Adrenal gland (tissue), 19 donors: ENCODE results near the gene DCUN1D4. TPM values are rescaled to one million over a fixed set of nuclear protein-coding genes. Genes with fewer than 3 reads are reported as not detected.

ENCODE experiments used
- DNase-seq, 7 donors: peaks; one replicate each; pipeline ENCODE4 v3.0.0-alpha.2; 2019 to 2020
- H3K27ac ChIP-seq, 5 donors: fragments of 200-600 bp; sonication (generic) in 4 of 5; 1 replicate in 3 of 5; 2 replicates in 2 of 5; pipeline versions ENCODE4 v1.5.1 to v1.8.0; 2016 to 2020; ENCODE audit warnings: mild to moderate bottlenecking in 1 of 5
- H3K27me3 ChIP-seq: fragments of 200-600 bp; 2 replicates; pipeline ENCODE4 v1.8.0; 2021
- H3K36me3 ChIP-seq, 2 donors: fragments of 200-600 bp; replicated peaks in 1 of 2; 1 replicate in 1 of 2; 2 replicates in 1 of 2; pipeline versions ENCODE4 v1.5.1 to v1.8.0; 2018 to 2022
- H3K4me1 ChIP-seq, 2 donors: fragments of 200-600 bp; replicated peaks in 1 of 2; 1 replicate in 1 of 2; 2 replicates in 1 of 2; pipeline versions ENCODE4 v1.5.1 to v1.8.0; 2018 to 2021
- H3K4me3 ChIP-seq, 4 donors: fragments of 200-600 bp; sonication (generic) in 3 of 4; one replicate each; pipeline ENCODE4 v1.5.1; 2016 to 2018
- H3K9me3 ChIP-seq, 3 donors: fragments of 200-600 bp; sonication (generic) in 1 of 3; replicated peaks in 1 of 3; 1 replicate in 2 of 3; 2 replicates in 1 of 3; pipeline versions ENCODE4 v1.5.1 to v1.8.0; 2016 to 2021
- CTCF ChIP-seq, 6 experiments: fragments of 450-650 bp in 4 of 6; fragments of 200-600 bp in 2 of 6; sonication (generic) in 1 of 6; IDR thresholded peaks; 1 replicate in 5 of 6; 2 replicates in 1 of 6; pipeline versions ENCODE4 v1.5.1 to v1.8.0; 2016 to 2021; ENCODE audit warnings: antibody characterized with exemption in 6 of 6, mild to moderate bottlenecking in 2 of 6, moderate library complexity in 1 of 6
- POLR2A ChIP-seq, 2 donors: fragments of 450-650 bp; IDR thresholded peaks; one replicate each; pipeline ENCODE4 v1.6.1; 2017; ENCODE audit warnings: antibody characterized with exemption in 2 of 2, mild to moderate bottlenecking in 2 of 2, moderate library complexity in 1 of 2
- WGBS, 4 donors: extraction: QIAGEN DNeasy Blood & Tissue Kit in 2 of 4; methylation state at CpG; one replicate each; pipeline versions ENCODE4 v1.1.5 to v1.1.7; 2013 to 2017; 5-methylcytosine and 5-hydroxymethylcytosine counted together
- intact Hi-C, 2 donors: fragments of 100-400 bp; cut with DNase I; formaldehyde crosslinking; loops; one replicate each; pipeline versions ENCODE4 v1.14.1 to v1.15.0; 2022 to 2023
- long read RNA-seq, 10 donors: library from polyadenylated mRNA in 3 of 10; unstranded in 2 of 10; stranded (forward) in 1 of 10; transcript quantifications; one replicate each; pipeline ENCODE4 v2.0.0 and lab custom pipeline, GENCODE V29; 2021 to 2026
- polyA plus RNA-seq, 3 donors: library from polyadenylated mRNA; stranded (reverse); fragments of 200-250 nt in 2 of 3; fragments of 350-450 nt in 1 of 3; fragmentation: Illumina TruSeq in 1 of 3; extraction: RNeasy Lipid Tissue Mini Kit (QIAGEN cat#74804) in 1 of 3; gene quantifications; one replicate each; pipeline ENCODE4 v1.2.3, GENCODE V29; 2013 to 2014
- total RNA-seq, 9 donors: library from RNA; depleted of rRNA in 4 of 9; stranded (reverse); fragments of >200 nt in 4 of 9; fragments of 120-200 nt in 1 of 9; fragmentation: NEBNext Ultra II Directional in 1 of 9; extraction: Animal tissue kit (Norgen Biotek cat#: 25700) in 1 of 9; gene quantifications; one replicate each; pipeline versions ENCODE4 v1.1.0 to v1.2.4, GENCODE V29; 2013 to 2023
- donor health status: healthy with polysubstance abuse.
- donor health status: Bipolar disorder and iron deficiency.
- donor health status: DM: yes; HTN: yes; CAD: no.
- donor health status: DM: no; HTN: no; CAD: no.
- donor health status: DM: no; HTN: no; CAD: no.
- donor health status: DM: yes; HTN: yes; CAD: no.

The DCUN1D4 gene
- total RNA-seq (10 to 100 TPM; 25.0 to 86.2 (median 50.2) TPM), polyA plus RNA-seq (10 to 100 TPM; 33.8 to 55.6 (median 43.5) TPM)
- long read RNA-seq, donor 1, full-length matches to known transcripts, result 2 of 2 reads
- long read RNA-seq, donor 1, partial matches to known transcripts, result 0 of 2 reads
- long read RNA-seq, donor 1, other reads (novel, unspliced or antisense), result 0 of 2 reads
- long read RNA-seq, donor 2, partial matches to known transcripts, result 0 of 1 reads
- long read RNA-seq, donor 2, other reads (novel, unspliced or antisense), result 0 of 1 reads
- long read RNA-seq, donor 3, full-length matches to known transcripts, result 4 of 4 reads
- long read RNA-seq, donor 3, partial matches to known transcripts, result 0 of 4 reads
- long read RNA-seq, donor 3, other reads (novel, unspliced or antisense), result 0 of 4 reads
- long read RNA-seq, donor 4, full-length matches to known transcripts, result 2 of 12 reads
- long read RNA-seq, donor 4, partial matches to known transcripts, result 0 of 12 reads
- long read RNA-seq, donor 4, other reads (novel, unspliced or antisense), result 10 of 12 reads
- long read RNA-seq, donor 5, full-length matches to known transcripts, result 49 of 76 reads
- long read RNA-seq, donor 5, partial matches to known transcripts, result 2 of 76 reads
- long read RNA-seq, donor 5, other reads (novel, unspliced or antisense), result 25 of 76 reads
- long read RNA-seq, donor 6, full-length matches to known transcripts, result 4 of 12 reads
- long read RNA-seq, donor 6, partial matches to known transcripts, result 2 of 12 reads
- long read RNA-seq, donor 6, other reads (novel, unspliced or antisense), result 6 of 12 reads
- long read RNA-seq, donor 7, result 0 reads
- long read RNA-seq, donor 8, full-length matches to known transcripts, result 4 of 4 reads
- long read RNA-seq, donor 8, partial matches to known transcripts, result 0 of 4 reads
- long read RNA-seq, donor 8, other reads (novel, unspliced or antisense), result 0 of 4 reads
- long read RNA-seq, donor 9, full-length matches to known transcripts, result 3 of 3 reads
- long read RNA-seq, donor 9, partial matches to known transcripts, result 0 of 3 reads
- long read RNA-seq, donor 9, other reads (novel, unspliced or antisense), result 0 of 3 reads
- long read RNA-seq, donor 10, full-length matches to known transcripts, result 2 of 2 reads
- long read RNA-seq, donor 10, partial matches to known transcripts, result 0 of 2 reads
- long read RNA-seq, donor 10, other reads (novel, unspliced or antisense), result 0 of 2 reads

DNA sequence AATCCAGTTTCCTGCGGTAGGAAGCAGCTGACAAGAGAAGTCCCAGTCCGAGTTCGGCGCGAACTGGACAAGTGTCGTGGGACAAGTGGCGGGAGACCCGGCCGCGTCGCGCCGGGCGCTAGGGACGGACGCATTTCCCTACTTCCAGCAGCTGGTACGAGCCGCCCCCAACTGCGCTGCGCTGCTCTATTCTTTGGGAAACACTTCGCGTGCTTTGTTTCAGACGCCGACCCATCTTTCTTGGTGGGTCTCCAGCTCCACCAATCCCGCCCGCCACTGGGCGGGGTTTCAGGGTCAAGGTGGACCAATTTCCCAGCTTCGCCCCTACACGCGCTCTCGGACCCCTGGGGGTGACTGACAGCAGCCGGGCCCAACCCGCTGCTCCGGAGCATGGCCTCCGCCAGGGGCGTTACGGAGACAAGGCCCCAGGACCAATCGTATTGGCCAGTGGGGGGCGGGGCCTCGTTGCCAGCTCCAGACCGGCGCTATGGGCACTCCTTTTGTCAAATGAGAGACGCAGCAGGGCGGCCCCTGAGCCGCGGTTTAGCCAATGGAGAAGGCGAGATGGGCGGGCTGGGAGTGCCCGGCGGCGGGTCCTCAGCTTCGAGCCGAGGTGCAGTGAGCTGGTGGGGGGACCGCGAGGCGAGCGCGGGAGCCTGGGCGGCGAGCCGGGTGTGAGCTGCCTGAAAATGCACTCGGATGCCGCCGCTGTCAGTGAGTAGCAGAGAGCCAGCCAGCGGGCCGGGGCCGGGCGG is at the start of gene DCUN1D4:
DCUN1D4 (plus strand) TSS at position 600 of the 755 bp plus-strand sequence; CDS start at position 690, 90 bp downstream.
- Histone ChIP-seq H3K4me1 (peaks cover 5 to 15% of the 10 kb centered on the region in 2 donors), H3K4me3 (peak within 1 kb of the TSS; percentile 79 to 88 (median 80)), H3K27me3 (no peaks in the 10 kb centered on the region), H3K36me3 (no peaks in the 10 kb centered on the region), H3K27ac (peak within 1 kb of the TSS; percentile 87 to 96 (median 94)), H3K9me3 (no peaks in the 10 kb centered on the region)
- peak; percentile 62 to 84 for TF ChIP-seq POLR2A (IDR thresholded peaks at IDR 0.05)
- TF ChIP-seq CTCF (IDR thresholded peaks at IDR 0.05), result peak; percentile 35 to 59 (median 46)
- 0 to 1% (median 0%) methylated on average over 27 to 68 of the region's 68 CpGs for WGBS, 4 donors
- intact Hi-C loops, result no loop called here
- DNase-seq, result peak; percentile 100

- intact Hi-C loops, result no loop called here
- Histone ChIP-seq H3K27ac (no peak overlapping the region), H3K27me3 (no peaks in the 10 kb centered on the region), H3K9me3 (peaks cover 0 to 15% (median 5%) of the 10 kb centered on the region in 3 donors), H3K36me3 (no peaks in the 10 kb centered on the region), H3K4me3 (no peak overlapping the region), H3K4me1 (no peaks in the 10 kb centered on the region)
- WGBS, 4 donors, result 79 to 83% (median 82%) methylated on average over 8 of the region's 8 CpGs
- TF ChIP-seq POLR2A (IDR thresholded peaks at IDR 0.05) (no peak), CTCF (IDR thresholded peaks at IDR 0.05) (no peak)
- DNase-seq, result no peak
Measured at GRCh38 chr4:51820443-51821234, 22.3 kb upstream of the DCUN1D4 start.

- WGBS, 4 donors, result 55 to 62% (median 58%) methylated on average over 5 of the region's 5 CpGs
- H3K27ac ChIP-seq, result no peak overlapping the region
- intact Hi-C loops, result no loop called here
- DNase-seq, result no peak
- TF ChIP-seq POLR2A (IDR thresholded peaks at IDR 0.05), result no peak
- no peaks in the 10 kb centered on the region for H3K27me3 ChIP-seq
- H3K4me3 ChIP-seq, result no peak overlapping the region
- no peaks in the 10 kb centered on the region for H3K4me1 ChIP-seq
- no peaks in the 10 kb centered on the region for H3K36me3 ChIP-seq
- peaks cover 0 to 13% (median 5%) of the 10 kb centered on the region in 3 donors for H3K9me3 ChIP-seq
Measured at GRCh38 chr4:51825341-51825740, 17.6 kb upstream of the DCUN1D4 start.
